Stimulated activated CD8-positive, alpha-beta memory T cell treated with anti-CD3 and anti-CD28 coated beads, Interleukin-7, amount 100 ng/mL, for 48 hours (primary cell): ENCODE results near the gene ERN1.
"Not testable (repeated sequence)": the region's sequence is repeated elsewhere in the genome, so short reads cannot be mapped to it uniquely, and the experiment has no call there.

Experiments
- DNase-seq, 2 donors: peaks; one replicate each; pipeline ENCODE4 v3.0.0-alpha.2; 2020; ENCODE audit warnings: low read depth in 1 of 2; ENCODE audit errors: extremely low read depth in 1 of 2

Gene ERN1

GRCh38 chr17:64037802-64038201 is 92.1 kb downstream of the ERN1 start:
- DNase-seq: no peak

GRCh38 chr17:64037180-64037579 is 92.8 kb downstream of the ERN1 start:
- no peak for DNase-seq

- DNase-seq: no peak
These were observed 93.6 kb downstream of the ERN1 start for GRCh38 chr17:64036198-64036922.

- DNase-seq: no peak
These were observed 97.9 kb downstream of the ERN1 start for GRCh38 chr17:64032081-64032480.

- DNase-seq: peak in 1 of 2 donors; percentile 47
These were observed 101.0 kb downstream of the ERN1 start for GRCh38 chr17:64028874-64029464.

- DNase-seq: peak; percentile 78 to 89
These were observed 104.1 kb downstream of the ERN1 start for GRCh38 chr17:64025732-64026294.

- no peak for DNase-seq
These were observed 104.9 kb downstream of the ERN1 start for GRCh38 chr17:64024781-64025731.

GRCh38 chr17:64024215-64024654 is 105.7 kb downstream of the ERN1 start:
- DNase-seq: no peak

GRCh38 chr17:64022611-64023063 is 107.3 kb downstream of the ERN1 start:
- DNase-seq: no peak

GRCh38 chr17:64020056-64020766 is 109.7 kb downstream of the ERN1 start, which contains the start of gene ICAM2:
Gene ICAM2 (minus strand): TSS chr17:64020633. CDS start chr17:64006691, 13,942 bp downstream.
- peak; percentile 67 to 89 for DNase-seq

- DNase-seq: not testable (repeated sequence)
These were observed 110.4 kb downstream of the ERN1 start for GRCh38 chr17:64019551-64019961.

- no peak for DNase-seq
These were observed 112.5 kb downstream of the ERN1 start for GRCh38 chr17:64017381-64017980.

- no peak for DNase-seq
These were observed 113.0 kb downstream of the ERN1 start for GRCh38 chr17:64016974-64017373.

GRCh38 chr17:64016231-64016784 is 113.6 kb downstream of the ERN1 start:
- DNase-seq: no peak

GRCh38 chr17:64015447-64015846 is 114.5 kb downstream of the ERN1 start:
- no peak for DNase-seq

- no peak for DNase-seq
These were observed 120.2 kb downstream of the ERN1 start for GRCh38 chr17:64009571-64010402.

GRCh38 chr17:64008830-64009229 is 121.1 kb downstream of the ERN1 start:
- DNase-seq: no peak

- no peak for DNase-seq
These were observed 121.6 kb downstream of the ERN1 start for GRCh38 chr17:64008346-64008745.
